GM12878 (cell line): ENCODE results near the gene NECTIN1. TPM values are rescaled to one million over a fixed set of nuclear protein-coding genes. Genes with fewer than 3 reads are reported as not detected.

Experiments used
- ATAC-seq: fragments of 200-7000 bp; cut with Tn5 transposase; 3 replicates; pipeline ENCODE4 v1.9.1; 2020; ENCODE audit warnings: mild to moderate bottlenecking, moderate library complexity
- BruUV-seq: library from RNA; stranded (reverse); fragments of 400-500 nt; replicated peaks from 2 replicates; lab custom pipeline; 2021; lab: Mats Ljungman, UMichigan
- CTCF ChIA-PET: fragments of 300-600 bp; sonication (Branson Sonifier 250); formaldehyde crosslinking; extraction: SDS; loops from one replicate; lab custom pipeline; 2021; ENCODE audit warnings: inconsistent platforms; lab: Yijun Ruan, JAX
- POLR2A ChIA-PET: fragments of 350-600 bp; formaldehyde crosslinking; extraction: SDS; loops from one replicate; lab custom pipeline; 2021; ENCODE audit warnings: inconsistent platforms; lab: Charles Lee
- RAD21 ChIA-PET: fragments of 300-600 bp; sonication (Branson Sonifier 250); formaldehyde crosslinking; loops from one replicate; lab custom pipeline; 2023; ENCODE audit warnings: antibody characterized with exemption; ENCODE audit not compliant: unreplicated experiment; lab: Charles Lee
- SMC1A ChIA-PET: fragments of 300-600 bp; sonication (Branson Sonifier 250); formaldehyde crosslinking; loops from one replicate; lab custom pipeline; 2023; ENCODE audit not compliant: unreplicated experiment, uncharacterized antibody; lab: Charles Lee
- DNase-seq: peaks from one replicate; pipeline ENCODE4 v3.0.0-alpha.2; 2011; ENCODE audit warnings: low read depth, low spot score
- FAIRE-seq: peaks from 3 replicates; lab custom pipeline; 2011; peaks lifted over from hg19 to GRCh38; lab: Jason Lieb, UNC
- H2AFZ ChIP-seq: 2 replicates; pipeline ENCODE4 v1.6.0; 2011; ENCODE audit warnings: low read depth, low read length, control low read depth; ENCODE audit not compliant: control insufficient read depth
- H3K27ac ChIP-seq: 2 replicates; pipeline ENCODE4 v1.5.1; 2011; ENCODE audit warnings: control low read depth; ENCODE audit not compliant: control insufficient read depth, insufficient read depth
- H3K27me3 ChIP-seq, 2 experiments: replicated peaks in 1 of 2; 2 replicates each; pipeline versions ENCODE4 v1.6.0 to v1.6.1; 2011; ENCODE audit warnings: low read length in 1 of 2; ENCODE audit not compliant: control insufficient read depth in 2 of 2, insufficient read depth in 2 of 2
- H3K36me3 ChIP-seq, 2 experiments: 2 replicates each; pipeline ENCODE4 v1.5.1; 2011; ENCODE audit warnings: low read length in 1 of 2; ENCODE audit not compliant: control insufficient read depth in 2 of 2, insufficient read depth in 2 of 2
- H3K4me1 ChIP-seq: 2 replicates; pipeline ENCODE4 v1.6.1; 2011; ENCODE audit warnings: mild to moderate bottlenecking, low read length, moderate library complexity, mixed read lengths; ENCODE audit not compliant: control insufficient read depth, insufficient read depth
- H3K4me2 ChIP-seq: 2 replicates; pipeline ENCODE4 v1.6.0; 2011; ENCODE audit warnings: control low read depth; ENCODE audit not compliant: control insufficient read depth, insufficient read depth
- H3K4me3 ChIP-seq: fragments of 200-600 bp; sonication (generic); 2 replicates; pipeline ENCODE4 v1.5.1; 2016
- H3K79me2 ChIP-seq: 2 replicates; pipeline ENCODE4 v1.6.0; 2011; ENCODE audit warnings: low read length; ENCODE audit not compliant: control insufficient read depth, insufficient read depth
- H3K9ac ChIP-seq: 2 replicates; pipeline ENCODE4 v1.8.0; 2011; ENCODE audit warnings: low read length, control low read depth, mixed read lengths; ENCODE audit not compliant: control insufficient read depth, insufficient read depth
- H3K9me3 ChIP-seq: replicated peaks from 3 replicates; pipeline ENCODE4 v1.5.1; 2011; ENCODE audit warnings: mild to moderate bottlenecking, low read length; ENCODE audit not compliant: control insufficient read depth, insufficient read depth
- H4K20me1 ChIP-seq: 2 replicates; pipeline ENCODE4 v1.6.0; 2011; ENCODE audit not compliant: control insufficient read depth, insufficient read depth
- CEBPZ ChIP-seq: fragments of 150-350 bp; IDR thresholded peaks from 2 replicates; pipeline ENCODE4 v1.6.1; 2016; ENCODE audit warnings: low read depth, low read length
- CREM ChIP-seq: IDR thresholded peaks from 2 replicates; pipeline ENCODE4 v1.6.1; 2014; ENCODE audit warnings: antibody characterized with exemption, low read depth
- CUX1 ChIP-seq: IDR thresholded peaks from 2 replicates; pipeline ENCODE4 v1.6.1; 2012; ENCODE audit warnings: improper control_type of control experiment, low read depth, low read length; ENCODE audit not compliant: insufficient replicate concordance
- DPF2 ChIP-seq: fragments of 450-650 bp; IDR thresholded peaks from 2 replicates; pipeline ENCODE4 v1.6.1; 2017; ENCODE audit warnings: mild to moderate bottlenecking
- FOXM1 ChIP-seq: IDR thresholded peaks from 2 replicates; pipeline ENCODE4 v1.6.1; 2012; ENCODE audit warnings: low read depth, mild to moderate bottlenecking, inconsistent platforms, low read length, moderate library complexity
- JUNB ChIP-seq: IDR thresholded peaks from 2 replicates; pipeline ENCODE4 v1.6.1; 2016; ENCODE audit warnings: antibody characterized with exemption, mild to moderate bottlenecking
- MEF2B ChIP-seq: fragments of 450-650 bp; IDR thresholded peaks from 2 replicates; pipeline ENCODE4 v1.6.1; 2018; ENCODE audit warnings: mild to moderate bottlenecking, moderate library complexity; ENCODE audit not compliant: partially characterized antibody, poor library complexity, severe bottlenecking
- NFXL1 ChIP-seq: fragments of 450-650 bp; IDR thresholded peaks from 2 replicates; pipeline ENCODE4 v1.6.1; 2017; ENCODE audit warnings: antibody characterized with exemption, mild to moderate bottlenecking, borderline replicate concordance
- POLR2AphosphoS5 ChIP-seq: IDR thresholded peaks from 2 replicates; pipeline ENCODE4 v1.6.1; 2011; ENCODE audit warnings: mild to moderate bottlenecking, low read length, inconsistent platforms
- RBBP5 ChIP-seq: fragments of 200-600 bp; sonication (generic); conservative IDR thresholded peaks from 2 replicates; pipeline ENCODE4 v1.6.1; 2016
- SREBF2 ChIP-seq: IDR thresholded peaks from 2 replicates; pipeline ENCODE4 v1.6.1; 2012; ENCODE audit warnings: mild to moderate bottlenecking, low read length
- WRNIP1 ChIP-seq: IDR thresholded peaks from 2 replicates; pipeline ENCODE4 v1.6.1; 2011; ENCODE audit warnings: low read depth, low read length, improper control_type of control experiment, borderline replicate concordance
- ZNF687 ChIP-seq: fragments of 450-650 bp; IDR thresholded peaks from 2 replicates; pipeline ENCODE4 v1.6.1; 2017; ENCODE audit warnings: mild to moderate bottlenecking, moderate library complexity
- WGBS: methylation state at CpG from one replicate; pipeline ENCODE4 v1.1.6; 2016; ENCODE audit warnings: low lambda C conversion rate; ENCODE audit not compliant: insufficient replicate concordance, insufficient coverage; ENCODE audit errors: missing lambda C conversion rate; 5-methylcytosine and 5-hydroxymethylcytosine counted together
- in situ Hi-C: fragments of 300-500 bp; cut with MboI; formaldehyde crosslinking; loops from 9 replicates; pipeline ENCODE4 v1.14.3; 2018; ENCODE audit warnings: mixed read lengths
- intact Hi-C: fragments of 100-400 bp; cut with micrococcal nuclease; formaldehyde crosslinking; loops from one replicate; pipeline ENCODE4 v1.14.2; 2022; ENCODE audit not compliant: unreplicated experiment
- polyA plus RNA-seq, 11 experiments: library from polyadenylated mRNA; depleted of rRNA in 4 of 11; unstranded in 6 of 11; stranded (reverse) in 5 of 11; fragments of >200 nt; fragmentation: Nextera tagmentation in 4 of 11; fragmentation: Illumina TruSeq in 1 of 11; extraction: Ambion mirVana in 4 of 11; extraction: Trizol in 1 of 11; gene quantifications; 1 replicate in 1 of 11; 2 replicates in 10 of 11; pipeline versions ENCODE4 v1.2.1 to v1.2.3, GENCODE V29; 2011 to 2016; ENCODE audit warnings: inconsistent platforms in 2 of 11, missing spikeins in 2 of 11, low read depth in 1 of 11
- total RNA-seq, 4 experiments: library from RNA; depleted of rRNA in 3 of 4; stranded (reverse); fragments of >200 nt in 3 of 4; fragmentation: Illumina TruSeq in 1 of 4; extraction: Trizol in 1 of 4; gene quantifications; 2 replicates each; pipeline versions ENCODE4 v1.2.1 to v1.2.3, GENCODE V29; 2013 to 2021

Gene NECTIN1
- total and polyA plus RNA-seq, 10 of the 15 experiments (the other 5 are each of a cell fraction or from before 2014, with no cell fraction given) = 0.97 to 9.2 (median 2.3) TPM

- Histone ChIP-seq H2AFZ (no peak overlapping the region), H3K9ac (no peak overlapping the region), H3K4me3 (no peak overlapping the region), H3K27me3 (peaks cover 0 to 4% of the 10 kb centered on the region in 2 experiments; a peak in 3 of 4 replicates), H3K9me3 (peaks cover 6% of the 10 kb centered on the region; the same call in 2 of the 3 replicates), H3K4me2 (no peak overlapping the region), H3K36me3 (no peaks in the 10 kb centered on the region), H4K20me1 (no peaks in the 10 kb centered on the region), H3K79me2 (no peaks in the 10 kb centered on the region), H3K27ac (no peak overlapping the region), H3K4me1 (no peaks in the 10 kb centered on the region)
- no peak for DNase-seq
- intact Hi-C loops = loop anchor here (10.0 kb wide), 1 partner anchor 128 kb away; no protein-coding TSS in a partner anchor
- BruUV-seq = no TSS peak
- 12% methylated on average over 6 of the region's 6 CpGs for WGBS
- ChIA-PET POLR2A (no interaction called here), SMC1A (no interaction called here), RAD21 (no interaction called here), CTCF (no interaction called here)
- no peak for FAIRE-seq
- no peak for ATAC-seq
- in situ Hi-C loops = no loop called here
- TF ChIP-seq CEBPZ = no peak
- TF ChIP-seq FOXM1 = no peak
- TF ChIP-seq RBBP5 = no peak
- TF ChIP-seq JUNB = no peak
- no peak for TF ChIP-seq MEF2B
- TF ChIP-seq ZNF687 = no peak
- TF ChIP-seq CUX1 = no peak
- no peak for TF ChIP-seq POLR2AphosphoS5
- no peak for TF ChIP-seq SREBF2
- TF ChIP-seq WRNIP1 = no peak
- TF ChIP-seq NFXL1 = no peak
- no peak for TF ChIP-seq CREM
- no peak for TF ChIP-seq DPF2
These were observed 116.2 kb downstream of the NECTIN1 start for GRCh38 chr11:119612814-119613213.
